HEK293 (cell line): ENCODE data around the gene PCMT1.

Experiments
- CTCF ChIA-PET: fragments of 350-600 bp; formaldehyde crosslinking; extraction: SDS; loops from one replicate; lab custom pipeline; 2021; ENCODE audit warnings: antibody characterized with exemption; lab: Yijun Ruan, JAX
- POLR2A ChIA-PET: fragments of 300-600 bp; formaldehyde crosslinking; extraction: SDS; loops from one replicate; lab custom pipeline; 2020; ENCODE audit warnings: antibody characterized with exemption, inconsistent platforms; lab: Yijun Ruan, JAX
- H3K27ac ChIP-seq: fragments of 200-500 bp; sonication (Bioruptor generic); 2 replicates; pipeline ENCODE4 v1.5.1; 2014; ENCODE audit warnings: low read depth, low read length, control low read depth, inconsistent platforms; ENCODE audit errors: extremely low read depth
- H3K36me3 ChIP-seq, 2 experiments: fragments of 200-500 bp in 1 of 2; sonication (Bioruptor generic) in 1 of 2; 1 replicate in 1 of 2; 2 replicates in 1 of 2; pipeline ENCODE4 v1.5.1; 2014 to 2017; ENCODE audit warnings: inconsistent platforms in 2 of 2, low read length in 2 of 2; ENCODE audit not compliant: control insufficient read depth in 2 of 2, insufficient read depth in 1 of 2
- H3K4me1 ChIP-seq: fragments of 200-500 bp; sonication (Bioruptor generic); 2 replicates; pipeline ENCODE4 v1.5.1; 2014; ENCODE audit warnings: mild to moderate bottlenecking, low read length, inconsistent platforms; ENCODE audit not compliant: control insufficient read depth, insufficient read depth
- H3K4me3 ChIP-seq: 2 replicates; pipeline ENCODE4 v1.5.1; 2011; ENCODE audit warnings: low read depth, mild to moderate bottlenecking, control low read depth, low read length, moderate library complexity
- H3K9me3 ChIP-seq: fragments of 200-500 bp; sonication (Bioruptor generic); 2 replicates; pipeline ENCODE4 v1.5.1; 2014; ENCODE audit warnings: low read depth, low read length, inconsistent platforms; ENCODE audit not compliant: control insufficient read depth, insufficient read depth
- GLI2 ChIP-seq: fragments of 450-650 bp; formaldehyde crosslinking; IDR thresholded peaks from 2 replicates; pipeline ENCODE4; 2017; ENCODE audit warnings: missing biosample characterization, missing genetic modification characterization, low read depth, borderline replicate concordance
- HOXD13 ChIP-seq: sonication (generic); formaldehyde crosslinking; IDR thresholded peaks from 2 replicates; pipeline ENCODE4 v1.8.0; 2022; ENCODE audit warnings: missing genetic modification reagents, borderline replicate concordance
- MZF1 ChIP-seq: fragments of 450-650 bp; formaldehyde crosslinking; IDR thresholded peaks from 2 replicates; pipeline ENCODE4 v1.5.1; 2017; ENCODE audit warnings: missing biosample characterization, missing genetic modification characterization, borderline replicate concordance
- ZNF121 ChIP-seq: fragments of 450-650 bp; formaldehyde crosslinking; IDR thresholded peaks from 2 replicates; pipeline ENCODE4 v1.5.1; 2016; ENCODE audit warnings: missing biosample characterization, missing genetic modification characterization
- ZNF211 ChIP-seq: fragments of 450-650 bp; formaldehyde crosslinking; IDR thresholded peaks from 2 replicates; pipeline ENCODE4 v1.5.1; 2016; ENCODE audit warnings: low read depth, missing biosample characterization, missing genetic modification characterization
- ZNF23 ChIP-seq: fragments of 450-650 bp; formaldehyde crosslinking; IDR thresholded peaks from 2 replicates; pipeline ENCODE4 v1.5.1; 2016; ENCODE audit warnings: missing biosample characterization, missing genetic modification characterization, borderline replicate concordance
- ZNF280D ChIP-seq: fragments of 450-650 bp; formaldehyde crosslinking; IDR thresholded peaks from 2 replicates; pipeline ENCODE4 v1.5.1; 2016; ENCODE audit warnings: missing biosample characterization, missing genetic modification characterization
- ZNF394 ChIP-seq: fragments of 450-650 bp; formaldehyde crosslinking; IDR thresholded peaks from 2 replicates; pipeline ENCODE4 v1.5.1; 2016; ENCODE audit warnings: missing biosample characterization, missing genetic modification characterization, mild to moderate bottlenecking, moderate library complexity, borderline replicate concordance
- ZNF529 ChIP-seq: fragments of 450-650 bp; formaldehyde crosslinking; IDR thresholded peaks from 2 replicates; pipeline ENCODE4 v1.5.1; 2017; ENCODE audit warnings: missing genetic modification characterization, missing biosample characterization; ENCODE audit not compliant: insufficient replicate concordance
- ZNF555 ChIP-seq: fragments of 450-650 bp; formaldehyde crosslinking; conservative IDR thresholded peaks from 2 replicates; pipeline ENCODE4 v1.5.1; 2017; ENCODE audit warnings: missing biosample characterization, mild to moderate bottlenecking, missing genetic modification characterization, inconsistent platforms
- ZNF585B ChIP-seq: fragments of 450-650 bp; formaldehyde crosslinking; IDR thresholded peaks from 2 replicates; pipeline ENCODE4 v1.5.1; 2016; ENCODE audit warnings: missing biosample characterization, missing genetic modification characterization
- ZNF610 ChIP-seq: fragments of 450-650 bp; formaldehyde crosslinking; IDR thresholded peaks from 2 replicates; pipeline ENCODE4 v1.5.1; 2016; ENCODE audit warnings: missing biosample characterization, missing genetic modification characterization, borderline replicate concordance
- ZNF777 ChIP-seq: fragments of 450-650 bp; formaldehyde crosslinking; IDR thresholded peaks from 2 replicates; pipeline ENCODE4 v1.5.1; 2017; ENCODE audit warnings: missing biosample characterization, missing genetic modification characterization, borderline replicate concordance
- ZNF792 ChIP-seq: fragments of 450-650 bp; formaldehyde crosslinking; IDR thresholded peaks from 2 replicates; pipeline ENCODE4 v1.5.1; 2016; ENCODE audit warnings: missing biosample characterization, missing genetic modification characterization
- TF ChIP-seq, protein P1 (sequence below): fragments of 450-650 bp; formaldehyde crosslinking; IDR thresholded peaks from 2 replicates; pipeline ENCODE4 v1.5.1; 2016; ENCODE audit warnings: missing biosample characterization, missing genetic modification characterization
- TF ChIP-seq, protein P2 (sequence below): fragments of 450-650 bp; formaldehyde crosslinking; IDR thresholded peaks from 2 replicates; pipeline ENCODE4 v1.5.1; 2016; ENCODE audit warnings: missing biosample characterization, missing genetic modification characterization

The PCMT1 gene

DNA sequence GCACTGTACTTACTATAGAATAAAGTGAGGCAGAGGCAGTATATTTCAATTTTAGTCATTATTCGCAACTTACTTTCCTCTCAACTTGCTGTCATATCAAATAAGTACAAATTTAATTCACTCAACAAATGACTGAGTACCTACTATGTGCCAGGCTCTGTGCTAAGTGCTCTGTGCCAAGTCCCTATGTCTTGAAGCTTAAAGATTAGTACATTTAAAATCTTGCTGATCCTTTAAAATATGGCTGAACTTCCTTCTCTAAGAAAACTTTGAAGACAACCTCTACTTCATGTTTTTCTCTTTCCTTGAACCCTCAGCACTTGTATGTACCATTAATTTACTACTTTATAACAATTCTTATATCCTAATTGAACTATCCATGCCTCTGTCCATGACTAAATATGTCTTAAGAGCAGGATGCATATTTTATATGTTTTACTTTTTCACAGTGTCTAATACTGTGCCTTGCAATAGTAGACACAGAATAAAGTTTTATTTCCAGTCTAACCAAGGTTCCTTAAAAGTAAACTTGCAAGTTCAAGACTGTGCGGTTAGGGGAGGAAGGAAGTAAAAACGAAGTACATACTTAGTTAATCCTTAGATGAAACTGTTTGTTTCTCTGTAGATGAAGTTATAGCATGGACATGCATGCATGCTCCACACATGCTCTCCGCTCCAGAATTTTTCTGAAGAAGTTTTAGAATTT lies 21.6 kb upstream of the PCMT1 start:
- no peaks in the 10 kb centered on the region for H3K4me1 ChIP-seq
- H3K4me3 ChIP-seq, result no peak overlapping the region
- no peak for TF ChIP-seq ZNF394 (tag by site-specific recombination)
- no peak for TF ChIP-seq ZNF23 (tag by site-specific recombination)
- no peak for TF ChIP-seq ZNF777 (tag by site-specific recombination)
- no peak for TF ChIP-seq GLI2 (tag by site-specific recombination)
- TF ChIP-seq ZNF211 (tag by site-specific recombination), result no peak
- TF ChIP-seq, all 188 proteins: peak for 0
- POLR2A ChIA-PET, result interaction anchor here (0.7 kb wide), 1 partner anchor 23 kb away, joined by 3 read pairs; no protein-coding TSS in a partner anchor
- CTCF ChIA-PET, result interaction anchor here (1.0 kb wide), 1 partner anchor 183 kb away, joined by 3 read pairs; no protein-coding TSS in a partner anchor
- Histone ChIP-seq H3K27ac (no peak overlapping the region), H3K9me3 (no peaks in the 10 kb centered on the region), H3K36me3 (peaks cover 61 to 91% of the 10 kb centered on the region in 2 experiments)

DNA sequence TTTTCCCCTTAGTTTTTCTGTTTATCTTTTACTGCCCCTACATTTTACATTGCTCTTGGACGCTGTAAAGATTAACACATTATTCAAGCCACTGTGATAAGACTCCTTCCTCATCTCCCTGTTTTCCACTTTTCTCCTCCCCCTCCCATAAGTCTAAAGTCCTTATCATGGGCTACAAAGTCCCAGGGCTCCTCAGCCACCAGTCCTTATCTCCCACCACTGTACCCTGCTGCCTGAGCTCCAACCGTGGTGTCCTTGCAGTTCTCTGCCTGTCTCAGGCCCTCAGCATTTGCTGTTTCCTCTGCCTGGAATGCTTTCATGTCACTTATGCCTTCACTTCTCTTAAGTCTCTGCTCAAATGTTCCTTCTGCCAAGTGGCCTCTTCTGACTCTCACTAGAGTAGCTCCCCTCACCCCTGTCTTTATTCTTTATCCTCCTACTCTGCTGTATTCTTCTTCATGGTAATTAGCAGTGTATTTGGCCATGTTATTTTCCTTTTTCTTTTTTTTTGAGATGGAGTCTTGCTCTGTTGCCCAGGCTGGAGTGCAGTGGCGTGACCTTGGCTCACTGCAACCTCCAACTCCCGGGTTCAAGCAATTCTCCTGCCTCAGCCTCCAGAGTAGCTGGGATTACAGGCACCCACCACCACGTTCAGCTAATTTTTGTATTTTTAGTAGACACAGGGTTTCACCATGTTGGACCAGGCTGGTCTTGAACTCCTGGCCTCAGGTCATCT lies 20.9 kb upstream of the PCMT1 start:
- Histone ChIP-seq H3K4me3 (no peak overlapping the region), H3K9me3 (no peaks in the 10 kb centered on the region), H3K27ac (no peak overlapping the region), H3K36me3 (peaks cover 66 to 91% of the 10 kb centered on the region in 2 experiments), H3K4me1 (no peaks in the 10 kb centered on the region)
- TF ChIP-seq ZNF585B (tag by site-specific recombination), result no peak
- no peak for TF ChIP-seq MZF1
- TF ChIP-seq ZNF121 (tag by site-specific recombination), result 0 out of 2 replicates have a peak, but pooled peaks have one; percentile 42
- ChIA-PET POLR2A (no interaction called here), CTCF (no interaction called here)

DNA sequence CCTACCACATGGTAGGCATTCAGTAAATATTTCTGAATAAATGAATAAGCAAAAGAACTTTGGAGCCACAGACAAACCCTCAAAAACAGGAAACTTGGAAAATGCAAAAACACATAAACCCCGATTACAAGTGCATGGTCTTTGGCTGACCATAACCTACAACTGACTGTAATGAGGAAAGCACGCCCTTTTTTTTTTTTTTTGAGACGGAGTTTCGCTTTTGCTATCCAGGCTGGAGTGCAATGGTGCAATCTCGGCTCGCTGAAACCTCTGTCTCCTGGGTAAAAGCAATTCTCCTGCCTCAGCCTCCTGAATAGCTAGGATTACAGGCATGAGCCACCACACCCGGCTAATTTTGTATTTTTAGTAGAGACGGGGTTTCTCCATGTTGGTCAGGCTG lies 19.7 kb upstream of the PCMT1 start:
- no peak overlapping the region for H3K4me3 ChIP-seq
- H3K27ac ChIP-seq, result no peak overlapping the region
- ChIA-PET POLR2A (interaction anchor here (0.8 to 1.3 kb wide), 2 partner anchors 12 to 99 kb away, joined by 3 read pairs; partner anchors contain the start of gene LATS1), CTCF (interaction anchor here (0.9 kb wide), 1 partner anchor 16 kb away, joined by 4 read pairs; no protein-coding TSS in a partner anchor)
- TF ChIP-seq ZNF610 (tag by site-specific recombination) (no peak), ZNF792 (tag by site-specific recombination) (no peak), HOXD13 (CRISPR knock-in tag) (no peak), ZNF280D (tag by site-specific recombination) (no peak), ZNF529 (tag by site-specific recombination) (no peak), ZNF555 (tag by site-specific recombination) (no peak)
- TF ChIP-seq, protein P1, sequence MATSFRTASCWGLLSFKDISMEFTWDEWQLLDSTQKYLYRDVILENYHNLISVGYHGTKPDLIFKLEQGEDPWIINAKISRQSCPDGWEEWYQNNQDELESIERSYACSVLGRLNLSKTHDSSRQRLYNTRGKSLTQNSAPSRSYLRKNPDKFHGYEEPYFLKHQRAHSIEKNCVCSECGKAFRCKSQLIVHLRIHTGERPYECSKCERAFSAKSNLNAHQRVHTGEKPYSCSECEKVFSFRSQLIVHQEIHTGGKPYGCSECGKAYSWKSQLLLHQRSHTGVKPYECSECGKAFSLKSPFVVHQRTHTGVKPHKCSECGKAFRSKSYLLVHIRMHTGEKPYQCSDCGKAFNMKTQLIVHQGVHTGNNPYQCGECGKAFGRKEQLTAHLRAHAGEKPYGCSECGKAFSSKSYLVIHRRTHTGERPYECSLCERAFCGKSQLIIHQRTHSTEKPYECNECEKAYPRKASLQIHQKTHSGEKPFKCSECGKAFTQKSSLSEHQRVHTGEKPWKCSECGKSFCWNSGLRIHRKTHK (tag by site-specific recombination), result no peak
- TF ChIP-seq, protein P2, sequence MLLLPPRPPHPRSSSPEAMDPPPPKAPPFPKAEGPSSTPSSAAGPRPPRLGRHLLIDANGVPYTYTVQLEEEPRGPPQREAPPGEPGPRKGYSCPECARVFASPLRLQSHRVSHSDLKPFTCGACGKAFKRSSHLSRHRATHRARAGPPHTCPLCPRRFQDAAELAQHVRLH (tag by site-specific recombination), result no peak
- H3K36me3 ChIP-seq, result peaks cover 73 to 93% of the 10 kb centered on the region in 2 experiments
- no peaks in the 10 kb centered on the region for H3K9me3 ChIP-seq
- no peaks in the 10 kb centered on the region for H3K4me1 ChIP-seq
